Kidney epithelial cell (primary cell): Measurements from ENCODE around the gene RFTN1. TPM values are rescaled to one million over a fixed set of nuclear protein-coding genes. Genes with fewer than 3 reads are reported as not detected.

Experiments
- DNase-seq: peaks from one replicate; pipeline ENCODE4 v3.0.0-alpha.2; 2010; ENCODE audit warnings: low read depth
- H3K27me3 ChIP-seq: 2 replicates; pipeline ENCODE4 v1.6.0; 2011; ENCODE audit warnings: low read length; ENCODE audit not compliant: control insufficient read depth, insufficient read depth
- H3K36me3 ChIP-seq: 2 replicates; pipeline ENCODE4 v1.5.1; 2011; ENCODE audit warnings: low read length; ENCODE audit not compliant: control insufficient read depth, insufficient read depth
- H3K4me3 ChIP-seq: 2 replicates; pipeline ENCODE4 v1.5.1; 2011; ENCODE audit warnings: low read depth, mild to moderate bottlenecking, control low read depth, low read length
- CTCF ChIP-seq: IDR thresholded peaks from 2 replicates; pipeline ENCODE4 v1.5.1; 2011; ENCODE audit warnings: mild to moderate bottlenecking, moderate library complexity, low read length, control low read depth, inconsistent platforms; ENCODE audit not compliant: insufficient read depth, poor library complexity, severe bottlenecking
- total RNA-seq: library from RNA; depleted of rRNA; stranded (reverse); fragments of >200 nt; gene quantifications from 2 replicates; pipeline ENCODE4 v1.2.3, GENCODE V29; 2015

The RFTN1 gene
- total RNA-seq, 1 donor from 2014 or later, result 50.7 TPM

GRCh38 chr3:16427103-16427965 lies 86.2 kb downstream of the RFTN1 start:
- Histone ChIP-seq H3K27me3 (no peaks in the 10 kb centered on the region), H3K36me3 (no peaks in the 10 kb centered on the region), H3K4me3 (no peak overlapping the region)
- TF ChIP-seq CTCF, result no peak
- DNase-seq, result peak; percentile 53

- Histone ChIP-seq H3K4me3 (no peak overlapping the region), H3K27me3 (no peaks in the 10 kb centered on the region), H3K36me3 (no peaks in the 10 kb centered on the region)
- DNase-seq, result no peak
- TF ChIP-seq CTCF, result no peak
Observed at GRCh38 chr3:16426665-16427064, 86.8 kb downstream of the RFTN1 start.

- no peak for DNase-seq
- Histone ChIP-seq H3K36me3 (no peaks in the 10 kb centered on the region), H3K27me3 (no peaks in the 10 kb centered on the region), H3K4me3 (no peak overlapping the region)
- TF ChIP-seq CTCF, result no peak
Observed at GRCh38 chr3:16426029-16426400, 87.5 kb downstream of the RFTN1 start.

- Histone ChIP-seq H3K4me3 (no peak overlapping the region), H3K36me3 (no peaks in the 10 kb centered on the region)
- TF ChIP-seq CTCF, result no peak
Observed at GRCh38 chr3:16425398-16426028, 88.0 kb downstream of the RFTN1 start.

GRCh38 chr3:16423947-16424673 lies 89.4 kb downstream of the RFTN1 start:
- no peak for DNase-seq
- no peaks in the 10 kb centered on the region for H3K27me3 ChIP-seq
- TF ChIP-seq CTCF, result no peak
- no peak overlapping the region for H3K4me3 ChIP-seq
- H3K36me3 ChIP-seq, result no peaks in the 10 kb centered on the region

More at GRCh38 chr3:16425398-16426028, 88.0 kb downstream of the RFTN1 start:
- H3K27me3 ChIP-seq, result no peaks in the 10 kb centered on the region
- DNase-seq, result no peak
